ENCODE measurements around the gene ENTREP1.

ENTREP1 gene

DNA sequence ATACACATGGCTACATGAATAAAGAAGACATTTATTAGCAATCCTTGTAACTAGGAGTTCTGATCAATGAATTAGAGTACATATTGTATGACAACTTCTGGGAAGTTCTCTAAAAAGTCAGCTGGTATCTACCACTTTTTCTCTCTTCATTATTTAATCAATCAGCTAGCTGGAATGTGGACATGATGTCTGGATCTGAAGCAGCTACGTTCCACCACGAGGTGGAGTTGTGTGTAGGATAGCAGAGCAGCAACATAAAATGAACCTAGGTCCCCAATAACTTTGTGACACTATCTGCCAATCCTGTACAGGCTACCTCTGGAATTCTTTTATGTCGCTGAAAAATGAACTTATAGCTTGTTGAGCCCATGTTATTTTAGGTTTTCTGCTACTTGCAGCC is 32.9 kb upstream of the ENTREP1 start:
- Histone ChIP-seq H3K4me3 (ENCODE audit: low read depth, low read length) (no peak overlapping the region), H3K27me3 (replicated peaks) (no peaks in the 10 kb centered on the region), H3K36me3 (replicated peaks) (no peaks in the 10 kb centered on the region), H3K27ac (no peak overlapping the region)
- TF ChIP-seq, protein P1, sequence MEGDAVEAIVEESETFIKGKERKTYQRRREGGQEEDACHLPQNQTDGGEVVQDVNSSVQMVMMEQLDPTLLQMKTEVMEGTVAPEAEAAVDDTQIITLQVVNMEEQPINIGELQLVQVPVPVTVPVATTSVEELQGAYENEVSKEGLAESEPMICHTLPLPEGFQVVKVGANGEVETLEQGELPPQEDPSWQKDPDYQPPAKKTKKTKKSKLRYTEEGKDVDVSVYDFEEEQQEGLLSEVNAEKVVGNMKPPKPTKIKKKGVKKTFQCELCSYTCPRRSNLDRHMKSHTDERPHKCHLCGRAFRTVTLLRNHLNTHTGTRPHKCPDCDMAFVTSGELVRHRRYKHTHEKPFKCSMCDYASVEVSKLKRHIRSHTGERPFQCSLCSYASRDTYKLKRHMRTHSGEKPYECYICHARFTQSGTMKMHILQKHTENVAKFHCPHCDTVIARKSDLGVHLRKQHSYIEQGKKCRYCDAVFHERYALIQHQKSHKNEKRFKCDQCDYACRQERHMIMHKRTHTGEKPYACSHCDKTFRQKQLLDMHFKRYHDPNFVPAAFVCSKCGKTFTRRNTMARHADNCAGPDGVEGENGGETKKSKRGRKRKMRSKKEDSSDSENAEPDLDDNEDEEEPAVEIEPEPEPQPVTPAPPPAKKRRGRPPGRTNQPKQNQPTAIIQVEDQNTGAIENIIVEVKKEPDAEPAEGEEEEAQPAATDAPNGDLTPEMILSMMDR (IDR thresholded peaks at IDR 0.05; ENCODE audit: low read depth, low read length, missing control alignments): no peak
- no peak for DNase-seq
- in situ Hi-C loops (cut with HindIII; ENCODE audit: low pct_ligation_motif_present, low sequenced_read_pairs): no loop called here

DNA sequence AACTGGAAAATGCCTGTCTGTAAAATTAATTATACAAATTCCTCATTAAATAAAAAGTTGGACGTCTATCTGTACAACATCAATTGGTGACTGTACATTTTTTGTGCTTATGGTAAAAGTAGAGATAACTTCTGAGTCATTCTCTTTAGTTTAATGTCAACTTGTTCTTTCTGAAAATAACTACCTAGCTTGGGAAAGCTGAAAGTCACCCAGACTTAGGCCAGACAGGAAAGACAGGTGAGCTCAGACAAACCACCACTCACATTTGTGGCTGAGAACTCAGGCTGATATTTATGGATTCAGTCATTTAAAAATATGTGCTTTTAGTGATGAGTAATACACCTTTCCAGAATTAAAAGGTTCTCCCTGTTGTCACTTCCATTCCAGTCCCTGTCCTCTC is 31.9 kb upstream of the ENTREP1 start:
- in situ Hi-C loops (cut with HindIII; ENCODE audit: low pct_ligation_motif_present, low sequenced_read_pairs): no loop called here
- DNase-seq: no peak
- TF ChIP-seq, protein P1 (IDR thresholded peaks at IDR 0.05; ENCODE audit: low read depth, low read length, missing control alignments): no peak
- no peak overlapping the region for H3K4me3 ChIP-seq (ENCODE audit: low read depth, low read length)
- no peak overlapping the region for H3K27ac ChIP-seq
- no peaks in the 10 kb centered on the region for H3K27me3 ChIP-seq (replicated peaks)
- H3K36me3 ChIP-seq (replicated peaks): no peaks in the 10 kb centered on the region

DNA sequence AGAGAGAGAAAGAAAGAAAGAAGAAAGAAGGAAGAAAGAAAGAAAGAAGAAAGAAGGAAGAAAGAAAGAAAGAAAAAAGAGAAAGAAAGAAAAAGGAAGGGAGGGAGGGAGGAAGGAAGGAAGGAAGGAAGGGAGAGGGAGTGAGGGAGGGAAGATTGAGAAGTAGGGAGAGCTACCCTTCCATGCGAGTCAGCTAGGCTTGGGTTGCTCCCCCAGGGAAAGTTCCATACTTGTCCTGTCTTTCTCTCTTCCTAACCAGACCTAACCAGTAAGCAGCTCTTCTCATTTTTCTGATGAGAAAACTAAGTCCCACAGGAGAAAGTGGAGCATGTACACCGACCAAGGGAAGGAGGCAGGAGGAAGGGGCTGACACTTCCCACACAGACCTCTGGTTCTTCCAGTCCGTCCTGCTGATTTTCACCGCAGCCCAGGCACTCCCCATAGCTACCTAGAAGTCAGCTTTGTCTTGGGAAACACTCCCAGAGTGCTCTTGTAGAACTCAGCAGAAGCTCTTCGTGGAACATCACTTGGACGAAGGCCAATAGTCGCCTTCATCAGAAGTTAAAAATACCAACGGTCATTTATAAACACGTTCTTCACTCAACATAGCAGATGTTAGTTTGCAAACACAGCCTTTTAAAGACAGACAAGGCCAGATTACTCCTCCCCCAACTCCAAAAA is 29.0 kb upstream of the ENTREP1 start:
- no peak for DNase-seq
- no peaks in the 10 kb centered on the region for H3K27me3 ChIP-seq (replicated peaks)
- in situ Hi-C loops (cut with HindIII; ENCODE audit: low pct_ligation_motif_present, low sequenced_read_pairs): no loop called here
- no peaks in the 10 kb centered on the region for H3K36me3 ChIP-seq (replicated peaks)
- no peak overlapping the region for H3K4me3 ChIP-seq (ENCODE audit: low read depth, low read length)
- H3K27ac ChIP-seq: no peak overlapping the region
- TF ChIP-seq, protein P1 (IDR thresholded peaks at IDR 0.05; ENCODE audit: low read depth, low read length, missing control alignments): no peak

DNA sequence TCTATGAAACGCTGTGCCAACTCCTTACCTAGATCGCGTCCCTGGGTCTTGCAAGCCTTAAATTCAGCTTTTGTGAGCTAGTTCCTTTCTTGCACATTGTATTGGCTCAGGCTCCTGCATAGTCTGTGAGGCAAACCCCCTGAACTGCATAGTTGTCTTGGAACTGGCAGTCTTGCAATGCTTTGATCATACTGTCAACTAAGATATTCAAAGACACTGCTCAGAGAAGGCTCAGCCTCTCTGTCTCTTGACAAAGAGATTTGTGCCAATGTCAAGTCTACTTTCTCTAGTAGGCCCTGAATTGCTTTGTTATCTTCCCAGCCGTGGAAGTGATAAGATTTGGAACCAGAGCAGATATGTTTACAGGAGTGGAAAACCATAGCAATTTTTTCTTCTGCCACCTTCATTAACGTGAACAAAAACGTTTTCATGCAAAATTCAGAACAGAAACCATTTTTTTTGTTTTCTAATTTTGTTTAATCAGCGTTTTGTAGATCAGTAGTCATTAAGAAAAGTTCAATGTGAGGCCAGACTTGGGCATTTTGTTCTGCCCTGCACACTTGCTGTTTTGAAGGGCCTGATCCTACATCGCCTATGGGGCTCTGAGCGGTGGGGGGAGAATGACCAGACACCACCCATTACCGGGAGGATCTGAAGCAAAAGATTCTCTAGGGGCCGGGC is 27.6 kb upstream of the ENTREP1 start:
- in situ Hi-C loops (cut with HindIII; ENCODE audit: low pct_ligation_motif_present, low sequenced_read_pairs): no loop called here
- Histone ChIP-seq H3K36me3 (replicated peaks) (no peaks in the 10 kb centered on the region), H3K27ac (no peak overlapping the region), H3K4me3 (ENCODE audit: low read depth, low read length) (no peak overlapping the region), H3K27me3 (replicated peaks) (no peaks in the 10 kb centered on the region)
- DNase-seq: no peak
- TF ChIP-seq, protein P1 (IDR thresholded peaks at IDR 0.05; ENCODE audit: low read depth, low read length, missing control alignments): no peak

DNA sequence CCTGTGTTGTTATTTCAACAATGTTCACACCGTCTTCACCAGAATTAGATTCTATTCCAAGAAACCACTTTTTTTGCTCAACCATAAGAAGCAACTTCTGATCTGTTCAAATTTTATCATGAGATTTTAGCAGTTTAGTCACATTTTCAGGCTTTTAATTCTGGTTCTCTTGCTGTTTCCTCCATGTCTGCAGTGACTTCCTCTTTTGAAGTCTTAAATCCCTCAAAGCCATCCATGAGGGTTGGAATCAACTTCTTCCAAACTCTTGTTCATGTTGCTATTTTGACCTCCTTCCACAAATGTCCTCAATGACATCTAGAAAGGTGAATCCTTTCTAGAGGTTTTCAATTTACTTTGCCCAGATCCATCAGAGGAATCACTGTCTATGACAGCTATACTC is 25.7 kb upstream of the ENTREP1 start:
- no peak overlapping the region for H3K27ac ChIP-seq
- H3K27me3 ChIP-seq (replicated peaks): no peaks in the 10 kb centered on the region
- TF ChIP-seq, protein P1 (IDR thresholded peaks at IDR 0.05; ENCODE audit: low read depth, low read length, missing control alignments): no peak
- no peak for DNase-seq
- H3K4me3 ChIP-seq (ENCODE audit: low read depth, low read length): no peak overlapping the region
- H3K36me3 ChIP-seq (replicated peaks): no peaks in the 10 kb centered on the region
- in situ Hi-C loops (cut with HindIII; ENCODE audit: low pct_ligation_motif_present, low sequenced_read_pairs): no loop called here
